Testis (tissue), 3 donors: ENCODE measurements around the gene CUL7. TPM values are rescaled to one million over a fixed set of nuclear protein-coding genes. Genes with fewer than 3 reads are reported as not detected.

Experiments used
- DNase-seq: peaks from one replicate; pipeline ENCODE4 v3.0.0-alpha.2; 2019
- H3K27ac ChIP-seq, 2 donors: fragments of 200-600 bp; sonication (generic); one replicate each; pipeline ENCODE4 v1.5.1; 2019
- H3K27me3 ChIP-seq: fragments of 200-600 bp; sonication (generic); one replicate; pipeline ENCODE4 v1.5.1; 2019
- H3K36me3 ChIP-seq: fragments of 200-600 bp; sonication (generic); one replicate; pipeline ENCODE4 v1.5.1; 2017; ENCODE audit warnings: low read depth; ENCODE audit errors: missing control alignments
- H3K4me1 ChIP-seq: fragments of 200-600 bp; sonication (generic); one replicate; pipeline ENCODE4 v1.5.1; 2019
- H3K4me3 ChIP-seq, 2 donors: fragments of 200-600 bp; sonication (generic); one replicate each; pipeline ENCODE4 v1.5.1; 2017 to 2019
- H3K9me3 ChIP-seq: fragments of 200-600 bp; sonication (generic); one replicate; pipeline ENCODE4 v1.5.1; 2017
- POLR2A ChIP-seq: fragments of 450-650 bp; IDR thresholded peaks from one replicate; pipeline ENCODE4 v1.6.1; 2017; ENCODE audit warnings: antibody characterized with exemption, mild to moderate bottlenecking, moderate library complexity
- WGBS, 2 donors: methylation state at CpG; one replicate each; pipeline ENCODE4 v1.1.5; 2018; 5-methylcytosine and 5-hydroxymethylcytosine counted together
- intact Hi-C: fragments of 100-400 bp; cut with DNase I; formaldehyde crosslinking; loops from one replicate; pipeline ENCODE4 v1.15.1; 2023; ENCODE audit warnings: low total_unique reads
- polyA plus RNA-seq: library from polyadenylated mRNA; stranded (reverse); fragments of 350-450 nt; fragmentation: Illumina TruSeq; extraction: RNeasy Lipid Tissue Mini Kit (QIAGEN cat#74804); gene quantifications from one replicate; pipeline ENCODE4 v1.2.3, GENCODE V29; 2014; ENCODE audit warnings: low read depth, low replicate concordance; ENCODE audit not compliant: insufficient read depth
- total RNA-seq, 2 donors: library from RNA; depleted of rRNA; stranded (reverse); fragments of >200 nt; gene quantifications; one replicate each; pipeline ENCODE4 v1.2.3, GENCODE V29; 2016
- TF ChIP-seq, protein P1 (sequence below), 3 experiments: fragments of 450-650 bp in 2 of 3; fragments of 200-600 bp in 1 of 3; sonication (generic) in 1 of 3; IDR thresholded peaks; one replicate each; pipeline ENCODE4 v1.5.1; 2016 to 2019; ENCODE audit warnings: antibody characterized with exemption in 3 of 3, mild to moderate bottlenecking in 2 of 3, moderate library complexity in 1 of 3

The CUL7 gene
- total and polyA plus RNA-seq, 3 donors from 2014 or later = 16.6 to 31.5 (median 23.9) TPM

DNA sequence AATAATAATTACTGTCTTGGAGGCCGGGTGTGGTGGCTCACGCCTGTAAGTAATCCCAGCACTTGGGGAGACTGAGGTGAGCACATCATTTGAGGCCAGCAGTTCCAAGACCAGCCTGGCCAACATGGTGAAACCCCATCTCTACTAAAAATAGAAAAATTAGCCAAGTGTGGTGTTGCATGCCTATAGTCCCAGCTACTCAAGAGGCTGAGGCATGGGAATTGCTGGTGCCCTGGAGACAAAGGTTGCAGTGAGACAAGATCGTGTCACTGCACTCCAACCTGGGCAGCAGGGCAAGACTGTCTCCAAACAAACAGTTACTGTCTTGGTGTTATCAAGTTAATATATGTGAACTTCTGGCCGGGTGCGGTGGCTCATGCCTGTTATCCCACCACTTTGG lies 27.3 kb downstream of the CUL7 start:
- Histone ChIP-seq H3K4me3 (no peak overlapping the region), H3K27me3 (no peaks in the 10 kb centered on the region), H3K4me1 (no peaks in the 10 kb centered on the region), H3K9me3 (no peaks in the 10 kb centered on the region), H3K36me3 (no peaks in the 10 kb centered on the region), H3K27ac (no peak overlapping the region)
- intact Hi-C loops = no loop called here
- no peak for TF ChIP-seq POLR2A
- TF ChIP-seq, protein P1, sequence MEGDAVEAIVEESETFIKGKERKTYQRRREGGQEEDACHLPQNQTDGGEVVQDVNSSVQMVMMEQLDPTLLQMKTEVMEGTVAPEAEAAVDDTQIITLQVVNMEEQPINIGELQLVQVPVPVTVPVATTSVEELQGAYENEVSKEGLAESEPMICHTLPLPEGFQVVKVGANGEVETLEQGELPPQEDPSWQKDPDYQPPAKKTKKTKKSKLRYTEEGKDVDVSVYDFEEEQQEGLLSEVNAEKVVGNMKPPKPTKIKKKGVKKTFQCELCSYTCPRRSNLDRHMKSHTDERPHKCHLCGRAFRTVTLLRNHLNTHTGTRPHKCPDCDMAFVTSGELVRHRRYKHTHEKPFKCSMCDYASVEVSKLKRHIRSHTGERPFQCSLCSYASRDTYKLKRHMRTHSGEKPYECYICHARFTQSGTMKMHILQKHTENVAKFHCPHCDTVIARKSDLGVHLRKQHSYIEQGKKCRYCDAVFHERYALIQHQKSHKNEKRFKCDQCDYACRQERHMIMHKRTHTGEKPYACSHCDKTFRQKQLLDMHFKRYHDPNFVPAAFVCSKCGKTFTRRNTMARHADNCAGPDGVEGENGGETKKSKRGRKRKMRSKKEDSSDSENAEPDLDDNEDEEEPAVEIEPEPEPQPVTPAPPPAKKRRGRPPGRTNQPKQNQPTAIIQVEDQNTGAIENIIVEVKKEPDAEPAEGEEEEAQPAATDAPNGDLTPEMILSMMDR (IDR thresholded peaks at IDR 0.05) = no peak
- DNase-seq = no peak
- 88 to 92% methylated on average over 5 of the region's 5 CpGs for WGBS, 2 donors

DNA sequence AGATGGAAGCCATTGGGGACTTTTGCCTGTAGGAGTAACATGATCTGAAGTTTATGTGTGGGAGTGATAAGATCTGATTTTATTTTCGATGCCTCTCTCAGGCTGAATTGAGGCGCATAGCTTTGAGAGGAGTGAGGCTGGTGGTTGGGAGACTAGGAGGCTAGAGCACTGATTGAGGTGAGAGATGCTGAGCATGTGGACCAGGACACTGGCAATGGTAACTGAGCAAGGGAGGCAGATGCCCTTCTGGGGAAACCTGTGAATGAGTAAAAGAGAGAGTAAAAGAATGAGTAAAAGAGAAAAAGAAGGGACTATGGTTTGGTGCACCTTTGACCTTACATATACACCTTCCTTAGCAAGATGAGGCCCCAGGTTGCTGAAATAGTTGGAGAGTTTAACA lies 29.2 kb downstream of the CUL7 start:
- no peak for DNase-seq
- intact Hi-C loops = no loop called here
- 77% methylated on average over 2 of the region's 2 CpGs for WGBS, 2 donors
- H3K9me3 ChIP-seq = no peaks in the 10 kb centered on the region
- H3K27ac ChIP-seq = no peak overlapping the region
- H3K4me3 ChIP-seq = no peak overlapping the region
- no peaks in the 10 kb centered on the region for H3K27me3 ChIP-seq
- peaks cover 5% of the 10 kb centered on the region for H3K4me1 ChIP-seq
- TF ChIP-seq, protein P1 (IDR thresholded peaks at IDR 0.05) = no peak
- H3K36me3 ChIP-seq = no peaks in the 10 kb centered on the region

DNA sequence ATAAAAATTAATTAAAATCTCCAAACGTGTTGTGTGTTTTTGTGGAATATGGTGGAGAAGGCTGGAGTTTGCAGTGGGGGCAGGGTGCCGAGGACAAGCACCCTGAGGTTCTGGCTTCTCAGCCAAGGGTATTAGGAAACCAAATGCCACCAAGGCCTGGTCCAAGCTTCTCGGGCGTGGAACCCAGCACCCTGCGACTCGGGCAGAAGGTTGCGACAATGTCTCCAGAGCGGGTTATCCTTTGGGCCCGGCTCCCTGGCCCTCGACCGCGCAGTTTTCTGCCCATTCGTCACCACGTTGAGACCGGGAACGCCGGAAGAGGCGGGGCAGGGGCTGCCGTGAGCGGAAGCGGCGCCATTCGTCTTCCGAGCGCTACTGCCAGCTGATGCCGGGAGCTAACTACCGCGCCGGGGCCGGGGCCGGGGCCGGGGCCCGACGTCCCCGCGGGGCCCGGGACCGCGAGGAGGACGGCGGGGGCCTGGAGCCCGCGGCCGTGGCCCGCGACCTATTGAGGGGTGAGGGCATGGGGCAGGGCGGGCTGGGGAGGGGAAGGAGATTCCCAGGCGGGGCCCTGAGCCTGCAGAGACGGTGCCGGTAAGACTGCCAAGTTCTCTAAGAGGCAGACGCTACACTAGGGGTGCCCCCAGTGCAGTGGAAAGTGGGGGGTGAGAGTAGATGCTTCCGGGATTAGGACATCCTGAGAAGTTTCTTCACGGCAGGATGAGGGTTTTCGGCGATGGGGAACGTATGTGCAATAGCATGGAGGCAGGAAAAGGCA lies 32.2 kb downstream of the CUL7 start, which contains the start of gene RRP36:
Gene RRP36, plus strand, starts transcription at position 354 of the 778 bp plus-strand sequence. Its CDS starts 32 bp downstream, at position 386.
- Histone ChIP-seq H3K27ac (peak within 1 kb of the TSS; percentile 40 to 88), H3K9me3 (no peaks in the 10 kb centered on the region), H3K27me3 (no peaks in the 10 kb centered on the region), H3K4me1 (peaks cover 11% of the 10 kb centered on the region), H3K4me3 (peak within 1 kb of the TSS; percentile 84 to 92), H3K36me3 (no peaks in the 10 kb centered on the region)
- peak; percentile 89 for DNase-seq
- intact Hi-C loops = no loop called here
- TF ChIP-seq, protein P1 (IDR thresholded peaks at IDR 0.05) = no peak
- TF ChIP-seq POLR2A = no peak
- WGBS, 2 donors = 0 to 1% methylated on average over 6 to 56 of the region's 56 CpGs

DNA sequence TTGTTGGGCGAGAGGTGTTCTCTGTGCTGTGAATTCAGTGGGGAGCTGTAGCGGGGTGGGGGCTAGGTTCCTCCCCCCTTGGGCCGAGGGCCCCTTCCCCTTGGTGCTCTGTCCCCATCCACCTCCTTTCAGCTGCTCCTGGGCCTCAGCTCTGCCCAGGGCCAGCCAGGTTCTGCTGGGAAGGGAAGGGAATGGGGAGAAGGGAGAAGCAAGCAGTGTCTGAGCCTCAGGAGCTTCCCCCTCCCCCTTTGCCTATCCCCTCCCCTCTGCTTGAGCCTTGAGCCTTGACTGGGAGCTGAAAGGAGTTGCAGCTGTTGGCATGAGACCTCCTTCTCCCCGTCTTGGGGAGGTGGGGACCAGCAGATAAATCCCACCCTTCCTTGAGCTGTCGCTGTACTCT lies 32.8 kb downstream of the CUL7 start:
- DNase-seq = no peak

More for the DNA sequence above, 32.8 kb downstream of the CUL7 start:
- H3K27me3 ChIP-seq = no peaks in the 10 kb centered on the region
- no peaks in the 10 kb centered on the region for H3K9me3 ChIP-seq
- no peaks in the 10 kb centered on the region for H3K36me3 ChIP-seq
- peaks cover 17% of the 10 kb centered on the region for H3K4me1 ChIP-seq
- WGBS, 2 donors = 36 to 40% methylated on average over 5 of the region's 5 CpGs
- H3K4me3 ChIP-seq = peak overlapping the region; percentile 84 to 92
- intact Hi-C loops = no loop called here
- no peak for TF ChIP-seq POLR2A
- TF ChIP-seq, protein P1 (IDR thresholded peaks at IDR 0.05) = no peak
- H3K27ac ChIP-seq = peak overlapping the region; percentile 40 to 88
